ENCODE data around the gene MITD1. TPM values are rescaled to one million over a fixed set of nuclear protein-coding genes. Genes with fewer than 3 reads are reported as not detected.
"Not testable (repeated sequence)": the region's sequence is repeated elsewhere in the genome, so short reads cannot be mapped to it uniquely, and the experiment has no call there.

Gene MITD1
- 31.6 and 37.2 TPM in 2 replicates for total RNA-seq (2014; rRNA removed; shearing (Covaris generic))

- DNase-seq (ENCODE audit: low read depth), result peak; percentile 95
Measured at GRCh38 chr2:99180755-99181623, at the start of gene MITD1, which contains the start of gene MRPL30. Gene MITD1 (minus strand): TSS chr2:99181058. CDS start chr2:99180981, 77 bp downstream. Gene MRPL30 (plus strand): TSS chr2:99181184. CDS start chr2:99186204, 5,020 bp downstream.

GRCh38 chr2:99217929-99218501 is 37.2 kb upstream of the MITD1 start:
- DNase-seq (ENCODE audit: low read depth), result no peak

- DNase-seq (ENCODE audit: low read depth), result no peak
Measured at GRCh38 chr2:99216096-99216495, 35.2 kb upstream of the MITD1 start.

GRCh38 chr2:99205491-99205890 is 24.6 kb upstream of the MITD1 start:
- DNase-seq (ENCODE audit: low read depth), result no peak

- no peak for DNase-seq (ENCODE audit: low read depth)
Measured at GRCh38 chr2:99201959-99202678, 21.3 kb upstream of the MITD1 start.

GRCh38 chr2:99200076-99200800 is 19.4 kb upstream of the MITD1 start:
- no peak for DNase-seq (ENCODE audit: low read depth)

GRCh38 chr2:99198103-99198841 is 17.4 kb upstream of the MITD1 start:
- DNase-seq (ENCODE audit: low read depth), result no peak

- not testable (repeated sequence) for DNase-seq (ENCODE audit: low read depth)
Measured at GRCh38 chr2:99192364-99192763, 11.5 kb upstream of the MITD1 start.

- no peak for DNase-seq (ENCODE audit: low read depth)
Measured at GRCh38 chr2:99190548-99190947, 9.7 kb upstream of the MITD1 start.

- DNase-seq (ENCODE audit: low read depth), result no peak
Measured at GRCh38 chr2:99188357-99188756, 7.5 kb upstream of the MITD1 start.

GRCh38 chr2:99187011-99187410 is 6.2 kb upstream of the MITD1 start:
- no peak for DNase-seq (ENCODE audit: low read depth)

GRCh38 chr2:99184811-99185210 is 4.0 kb upstream of the MITD1 start:
- DNase-seq (ENCODE audit: low read depth), result no peak

- no peak for DNase-seq (ENCODE audit: low read depth)
Measured at GRCh38 chr2:99183025-99183424, 2.2 kb upstream of the MITD1 start.

GRCh38 chr2:99181624-99182000 is 754 bp upstream of the MITD1 start:
- DNase-seq (ENCODE audit: low read depth), result no peak

- no peak for DNase-seq (ENCODE audit: low read depth)
Measured at GRCh38 chr2:99171377-99172140, 9.3 kb downstream of the MITD1 start.

GRCh38 chr2:99169534-99169933 is 11.3 kb downstream of the MITD1 start:
- no peak for DNase-seq (ENCODE audit: low read depth)

GRCh38 chr2:99166218-99166617 is 14.6 kb downstream of the MITD1 start:
- DNase-seq (ENCODE audit: low read depth), result no peak

- no peak for DNase-seq (ENCODE audit: low read depth)
Measured at GRCh38 chr2:99159594-99159993, 21.3 kb downstream of the MITD1 start.

- no peak for DNase-seq (ENCODE audit: low read depth)
Measured at GRCh38 chr2:99158599-99158998, 22.3 kb downstream of the MITD1 start.

- no peak for DNase-seq (ENCODE audit: low read depth)
Measured at GRCh38 chr2:99156891-99157290, 24.0 kb downstream of the MITD1 start.

Measured in Daoy (cell line).